Transverse colon (tissue), 3 donors: ENCODE results near the gene TCF7L2.

Experiments
- EP300 ChIP-seq: sonication (generic); formaldehyde crosslinking; IDR thresholded peaks from one replicate; pipeline ENCODE4 v1.6.1; 2017; ENCODE audit warnings: antibody characterized with exemption, low read depth
- POLR2A ChIP-seq: fragments of 450-650 bp; IDR thresholded peaks from one replicate; pipeline ENCODE4 v1.6.1; 2016; ENCODE audit warnings: antibody characterized with exemption, mild to moderate bottlenecking, moderate library complexity
- TF ChIP-seq, protein P1 (sequence below), 5 experiments: fragments of 200-600 bp in 3 of 5; fragments of 450-650 bp in 2 of 5; sonication (generic) in 3 of 5; IDR thresholded peaks; 1 replicate in 2 of 5; 2 replicates in 3 of 5; pipeline ENCODE4 v1.5.1; 2016 to 2017; ENCODE audit warnings: antibody characterized with exemption in 5 of 5, inconsistent platforms in 3 of 5, mild to moderate bottlenecking in 2 of 5, moderate library complexity in 1 of 5

DNA sequence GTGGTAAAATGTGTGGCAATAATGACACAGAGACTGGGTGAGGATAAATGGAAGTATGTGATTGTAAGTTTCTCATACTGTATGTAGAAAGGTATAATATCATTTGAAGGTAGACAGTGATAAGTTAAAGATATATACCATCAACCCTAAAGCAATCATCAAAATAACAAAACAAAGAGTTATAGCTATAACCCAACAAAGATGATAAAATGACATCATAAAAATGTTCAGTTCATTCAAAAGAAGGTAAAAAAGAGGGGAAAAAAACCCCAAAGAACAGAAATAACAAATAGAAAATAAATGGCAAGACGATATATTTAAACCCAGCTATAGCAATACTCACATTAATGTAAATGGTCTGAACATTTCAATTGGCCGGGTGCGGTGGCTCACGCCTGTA is 17.4 kb upstream of the TCF7L2 start:
- TF ChIP-seq POLR2A (no peak), EP300 (no peak)
- TF ChIP-seq, protein P1, sequence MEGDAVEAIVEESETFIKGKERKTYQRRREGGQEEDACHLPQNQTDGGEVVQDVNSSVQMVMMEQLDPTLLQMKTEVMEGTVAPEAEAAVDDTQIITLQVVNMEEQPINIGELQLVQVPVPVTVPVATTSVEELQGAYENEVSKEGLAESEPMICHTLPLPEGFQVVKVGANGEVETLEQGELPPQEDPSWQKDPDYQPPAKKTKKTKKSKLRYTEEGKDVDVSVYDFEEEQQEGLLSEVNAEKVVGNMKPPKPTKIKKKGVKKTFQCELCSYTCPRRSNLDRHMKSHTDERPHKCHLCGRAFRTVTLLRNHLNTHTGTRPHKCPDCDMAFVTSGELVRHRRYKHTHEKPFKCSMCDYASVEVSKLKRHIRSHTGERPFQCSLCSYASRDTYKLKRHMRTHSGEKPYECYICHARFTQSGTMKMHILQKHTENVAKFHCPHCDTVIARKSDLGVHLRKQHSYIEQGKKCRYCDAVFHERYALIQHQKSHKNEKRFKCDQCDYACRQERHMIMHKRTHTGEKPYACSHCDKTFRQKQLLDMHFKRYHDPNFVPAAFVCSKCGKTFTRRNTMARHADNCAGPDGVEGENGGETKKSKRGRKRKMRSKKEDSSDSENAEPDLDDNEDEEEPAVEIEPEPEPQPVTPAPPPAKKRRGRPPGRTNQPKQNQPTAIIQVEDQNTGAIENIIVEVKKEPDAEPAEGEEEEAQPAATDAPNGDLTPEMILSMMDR (IDR thresholded peaks at IDR 0.05): no peak
